Keratinocyte (primary cell): ENCODE measurements around the gene MFN2. TPM values are rescaled to one million over a fixed set of nuclear protein-coding genes. Genes with fewer than 3 reads are reported as not detected.

Source experiments
- DNase-seq: peaks from one replicate; pipeline ENCODE4 v3.0.0-alpha.2; 2011; ENCODE audit warnings: low read depth, missing footprints, low spot score
- FAIRE-seq: peaks from 2 replicates; lab custom pipeline; 2011; peaks lifted over from hg19 to GRCh38; lab: Jason Lieb, UNC
- H2AFZ ChIP-seq: 2 replicates; pipeline ENCODE4 v1.6.0; 2012; ENCODE audit warnings: low read length, control low read depth, inconsistent platforms; ENCODE audit not compliant: control insufficient read depth
- H3K27ac ChIP-seq: 2 replicates; pipeline ENCODE4 v1.5.1; 2011; ENCODE audit warnings: low read length; ENCODE audit not compliant: control insufficient read depth, insufficient read depth
- H3K27me3 ChIP-seq: 3 replicates; pipeline ENCODE4 v1.6.0; 2011; ENCODE audit warnings: low read length; ENCODE audit not compliant: control insufficient read depth, insufficient read depth; ENCODE audit errors: extremely low read depth
- H3K36me3 ChIP-seq, 2 experiments: 2 replicates in 1 of 2; 3 replicates in 1 of 2; pipeline ENCODE4 v1.5.1; 2011; ENCODE audit warnings: low read length in 2 of 2, mild to moderate bottlenecking in 1 of 2; ENCODE audit not compliant: control insufficient read depth in 2 of 2, insufficient read depth in 2 of 2; ENCODE audit errors: extremely low read depth in 1 of 2
- H3K4me1 ChIP-seq: 3 replicates; pipeline ENCODE4 v1.5.1; 2011; ENCODE audit warnings: low read length; ENCODE audit not compliant: control insufficient read depth, insufficient read depth; ENCODE audit errors: extremely low read depth
- H3K4me2 ChIP-seq: 3 replicates; pipeline ENCODE4 v1.6.0; 2011; ENCODE audit warnings: low read depth, low read length; ENCODE audit not compliant: control insufficient read depth, insufficient read depth; ENCODE audit errors: extremely low read depth
- H3K4me3 ChIP-seq, 3 experiments: fragments of 200-600 bp in 1 of 3; sonication (generic) in 1 of 3; 2 replicates in 2 of 3; 3 replicates in 1 of 3; pipeline ENCODE4 v1.5.1; 2011 to 2016; ENCODE audit warnings: low read length in 3 of 3, mild to moderate bottlenecking in 3 of 3, control low read depth in 2 of 3, inconsistent platforms in 1 of 3, low read depth in 1 of 3, mixed read lengths in 1 of 3, mixed run types in 1 of 3, moderate library complexity in 1 of 3; ENCODE audit not compliant: control insufficient read depth in 2 of 3, insufficient read depth in 2 of 3; ENCODE audit errors: extremely low read depth in 1 of 3
- H3K79me2 ChIP-seq: 2 replicates; pipeline ENCODE4 v1.6.0; 2012; ENCODE audit warnings: low read length; ENCODE audit not compliant: control insufficient read depth, insufficient read depth
- H3K9ac ChIP-seq: 3 replicates; pipeline ENCODE4 v1.6.0; 2011; ENCODE audit warnings: low read length; ENCODE audit not compliant: control insufficient read depth, insufficient read depth; ENCODE audit errors: extremely low read depth
- H3K9me1 ChIP-seq: 3 replicates; pipeline ENCODE4 v1.6.0; 2011; ENCODE audit warnings: low read length; ENCODE audit not compliant: control insufficient read depth, insufficient read depth; ENCODE audit errors: extremely low read depth
- H3K9me3 ChIP-seq: 2 replicates; pipeline ENCODE4 v1.5.1; 2012; ENCODE audit warnings: low read depth, low read length; ENCODE audit not compliant: control insufficient read depth
- H4K20me1 ChIP-seq: 3 replicates; pipeline ENCODE4 v1.6.0; 2011; ENCODE audit warnings: low read length; ENCODE audit not compliant: control insufficient read depth, insufficient read depth; ENCODE audit errors: extremely low read depth
- CTCF ChIP-seq, 3 experiments: IDR thresholded peaks in 1 of 3; conservative IDR thresholded peaks in 1 of 3; optimal IDR thresholded peaks in 1 of 3; 2 replicates in 2 of 3; 3 replicates in 1 of 3; pipeline versions ENCODE3 to v1.5.1; 2011; ENCODE audit warnings: low read length in 3 of 3, mild to moderate bottlenecking in 3 of 3, moderate library complexity in 2 of 3, control low read depth in 1 of 3, inconsistent platforms in 1 of 3; ENCODE audit not compliant: insufficient read depth in 2 of 3; ENCODE audit errors: extremely low read depth in 1 of 3
- EZH2 ChIP-seq: IDR thresholded peaks from one replicate; pipeline ENCODE4 v1.6.1; 2012; ENCODE audit warnings: inconsistent platforms, mild to moderate bottlenecking, low read length, moderate library complexity
- dilution Hi-C: fragments of 300-500 bp; cut with MboI; formaldehyde crosslinking; loops from one replicate; pipeline ENCODE4 v1.7.0; 2020; ENCODE audit warnings: low sequenced_read_pairs; ENCODE audit not compliant: extremely low pct_ligation_motif_present
- polyA plus RNA-seq, 5 experiments: library from polyadenylated mRNA; depleted of rRNA in 3 of 5; stranded (reverse) in 3 of 5; stranded (forward) in 1 of 5; unstranded in 1 of 5; fragments of >200 nt; gene quantifications; 1 replicate in 1 of 5; 2 replicates in 3 of 5; 3 replicates in 1 of 5; pipeline versions ENCODE4 v1.2.1 to v1.2.3, GENCODE V29; 2011 to 2012; ENCODE audit warnings: missing spikeins in 2 of 5, low read depth in 1 of 5, low replicate concordance in 1 of 5

MFN2 gene
- polyA plus RNA-seq, 1 donor (not counting 4 experiments of a cell fraction or from before 2014, with no cell fraction given), result 102 TPM

GRCh38 chr1:12052997-12053686 is 72.9 kb downstream of the MFN2 start:
- no peak for TF ChIP-seq CTCF (optimal IDR thresholded peaks at IDR 0.05 in 1 of 3, IDR thresholded peaks at IDR 0.05 in 1 of 3, conservative IDR thresholded peaks at IDR 0.05 in 1 of 3; ENCODE audit: extremely low read depth in 1 of 3, insufficient read depth in 2 of 3, low read length in 3 of 3)
- TF ChIP-seq EZH2, result no peak
- no peak for DNase-seq
- Histone ChIP-seq H3K27me3 (no peaks in the 10 kb centered on the region), H3K4me2 (no peak overlapping the region), H3K4me3 (no peak overlapping the region), H4K20me1 (no peaks in the 10 kb centered on the region), H3K9ac (no peak overlapping the region), H3K79me2 (no peaks in the 10 kb centered on the region), H3K36me3 (no peaks in the 10 kb centered on the region), H3K4me1 (peaks cover 23% of the 10 kb centered on the region), H3K9me3 (no peaks in the 10 kb centered on the region), H2AFZ (no peak overlapping the region), H3K27ac (no peak overlapping the region), H3K9me1 (peaks cover 3% of the 10 kb centered on the region)
- FAIRE-seq, result no peak
- dilution Hi-C loops, result no loop called here

GRCh38 chr1:12053752-12054548 is 73.7 kb downstream of the MFN2 start:
- Histone ChIP-seq H2AFZ (no peak overlapping the region), H3K9me3 (no peaks in the 10 kb centered on the region), H3K36me3 (no peaks in the 10 kb centered on the region), H3K27ac (no peak overlapping the region), H3K4me1 (peaks cover 23% of the 10 kb centered on the region), H3K27me3 (no peaks in the 10 kb centered on the region), H3K4me2 (no peak overlapping the region), H4K20me1 (no peaks in the 10 kb centered on the region), H3K9ac (no peak overlapping the region), H3K4me3 (no peak overlapping the region), H3K79me2 (no peaks in the 10 kb centered on the region), H3K9me1 (peaks cover 3% of the 10 kb centered on the region)
- dilution Hi-C loops, result no loop called here
- no peak for TF ChIP-seq EZH2
- no peak for TF ChIP-seq CTCF (optimal IDR thresholded peaks at IDR 0.05 in 1 of 3, IDR thresholded peaks at IDR 0.05 in 1 of 3, conservative IDR thresholded peaks at IDR 0.05 in 1 of 3; ENCODE audit: extremely low read depth in 1 of 3, insufficient read depth in 2 of 3, low read length in 3 of 3)
- no peak for DNase-seq
- no peak for FAIRE-seq
